ENCODE data around the gene CLPTM1L.
"Not testable (repeated sequence)": the region's sequence is repeated elsewhere in the genome, so short reads cannot be mapped to it uniquely, and the experiment has no call there.

CLPTM1L gene

DNA sequence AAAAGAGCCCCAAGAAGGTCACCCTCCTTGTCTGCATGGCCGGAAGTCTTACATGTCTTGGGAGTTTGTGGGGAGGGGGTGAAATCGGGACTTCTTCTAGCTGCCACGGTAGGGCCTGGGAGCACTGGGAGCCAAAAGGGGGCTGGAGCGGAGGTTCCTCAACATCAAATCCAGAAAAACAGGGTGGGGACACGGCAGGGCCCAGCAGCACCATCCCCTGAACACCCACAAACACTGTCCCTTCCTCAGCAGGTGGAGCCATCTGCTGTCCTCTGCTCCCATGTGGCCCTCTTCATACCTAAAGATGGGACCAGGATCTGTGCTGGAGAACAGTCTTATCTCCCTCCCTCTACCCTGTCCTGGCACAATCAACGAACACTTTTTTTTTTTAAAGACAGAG lies 52.8 kb downstream of the CLPTM1L start:
- no peak for DNase-seq (ENCODE audit: low spot score)

DNA sequence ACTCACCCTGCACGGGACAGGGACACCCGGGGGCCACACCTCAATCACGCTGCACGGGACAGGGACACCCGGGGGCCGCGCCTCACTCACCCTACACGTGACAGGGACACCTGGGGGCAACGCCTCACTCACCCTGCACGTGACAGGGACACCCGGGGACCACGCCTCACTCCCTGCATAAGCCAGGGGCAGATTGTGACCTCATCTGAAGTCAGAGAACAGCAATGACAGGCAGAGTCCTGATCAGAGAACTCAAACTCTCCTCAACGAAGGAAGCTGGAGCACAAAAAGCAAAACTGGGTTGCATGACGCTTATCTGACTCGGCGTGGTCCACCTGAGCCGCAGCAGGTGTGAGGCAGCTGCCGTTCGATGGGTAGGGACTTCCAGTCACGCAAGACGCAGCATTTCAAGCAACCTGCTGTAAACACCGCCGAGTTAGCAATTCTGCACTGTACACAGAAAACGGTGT lies 53.3 kb downstream of the CLPTM1L start:
- DNase-seq (ENCODE audit: low spot score), result no peak

DNA sequence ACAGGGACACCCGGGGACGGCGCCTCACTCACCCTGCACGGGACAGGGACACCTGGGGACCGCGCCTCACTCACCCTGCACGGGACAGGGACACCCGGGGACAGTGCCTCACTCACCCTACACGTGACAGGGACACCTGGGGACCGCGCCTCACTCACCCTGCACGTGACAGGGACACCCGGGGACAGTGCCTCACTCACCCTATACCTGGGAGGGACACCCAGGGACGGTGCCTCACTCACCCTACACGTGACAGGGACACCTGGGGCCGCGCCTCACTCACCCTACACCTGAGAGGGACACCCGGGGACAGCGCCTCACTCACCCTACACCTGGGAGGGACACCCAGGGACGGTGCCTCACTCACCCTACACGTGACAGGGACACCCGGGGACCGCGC lies 53.9 kb downstream of the CLPTM1L start:
- not testable (repeated sequence) for DNase-seq (ENCODE audit: low spot score)

DNA sequence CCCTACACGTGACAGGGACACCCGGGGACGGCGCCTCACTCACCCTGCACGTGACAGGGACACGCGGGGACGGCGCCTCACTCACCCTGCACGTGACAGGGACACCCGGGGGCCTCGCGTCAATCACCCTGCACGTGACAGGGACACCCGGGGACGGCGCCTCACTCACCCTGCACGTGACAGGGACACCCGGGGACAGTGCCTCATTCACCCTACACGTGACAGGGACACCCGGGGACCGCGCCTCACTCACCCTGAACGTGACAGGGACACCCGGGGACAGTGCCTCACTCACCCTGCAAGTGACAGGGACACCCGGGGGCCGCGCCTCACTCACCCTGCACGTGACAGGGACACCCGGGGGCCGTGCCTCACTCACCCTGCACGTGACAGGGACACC lies 55.3 kb downstream of the CLPTM1L start:
- not testable (repeated sequence) for DNase-seq (ENCODE audit: low spot score)

DNA sequence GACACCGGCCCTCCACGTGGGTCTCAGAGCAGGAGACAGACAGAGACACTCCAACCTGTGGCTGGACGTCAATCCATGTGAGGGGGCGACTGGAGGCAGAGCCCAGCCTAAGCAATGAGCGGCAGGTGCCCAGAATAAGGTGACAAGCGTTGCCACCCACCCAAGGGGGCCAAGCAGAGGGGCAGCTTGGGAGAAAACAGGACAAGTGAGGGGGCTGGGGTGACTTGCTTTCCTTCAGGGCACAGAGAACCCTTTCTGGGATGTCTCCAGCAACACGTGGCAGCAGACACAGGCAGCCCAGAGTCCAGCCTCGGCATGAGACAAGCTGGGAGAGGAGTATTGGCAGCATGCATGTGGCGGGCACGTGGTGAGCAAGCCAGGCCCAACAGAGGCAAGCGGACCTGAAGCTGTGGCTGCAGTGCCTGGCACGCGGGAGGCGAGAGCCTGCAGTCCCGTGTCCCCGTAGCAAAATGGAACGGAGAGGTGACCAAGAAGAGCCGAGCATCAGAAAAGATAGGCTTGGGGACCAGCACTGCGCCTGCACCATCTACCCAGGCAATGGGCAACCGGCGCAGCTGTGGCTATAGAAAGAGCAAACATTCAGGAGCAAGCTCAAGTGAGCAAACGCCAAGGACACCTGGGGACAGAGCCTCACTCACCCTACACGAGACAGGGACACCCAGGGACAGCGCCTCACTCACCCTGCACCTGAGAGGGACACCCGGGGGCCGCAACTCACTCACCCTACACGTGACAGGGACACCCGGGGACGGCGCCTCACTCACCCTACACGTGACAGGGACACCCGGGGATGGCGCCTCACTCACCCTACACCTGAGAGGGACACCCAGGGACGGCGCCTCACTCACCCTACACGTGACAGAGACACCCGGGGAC lies 56.2 kb downstream of the CLPTM1L start:
- no peak for DNase-seq (ENCODE audit: low spot score)

DNA sequence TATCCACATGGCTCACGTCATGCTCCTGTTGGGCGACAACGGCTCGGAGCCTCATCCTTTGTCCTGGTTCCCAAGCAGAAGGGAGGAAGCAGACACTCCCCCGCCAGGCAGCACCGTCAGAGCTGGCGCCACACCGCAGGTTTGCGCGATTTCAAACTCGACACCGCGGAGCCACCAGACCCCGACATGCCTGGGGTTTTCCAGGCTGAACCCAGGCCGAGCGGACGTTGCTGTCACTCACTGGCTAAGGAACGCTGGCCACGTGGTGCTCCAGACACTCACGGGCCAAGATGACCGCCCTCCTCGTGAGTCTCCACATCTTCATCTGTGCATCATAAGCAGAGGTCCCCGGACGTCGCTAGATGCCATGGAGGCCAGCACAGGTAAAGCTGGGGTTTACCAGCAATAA lies 59.0 kb downstream of the CLPTM1L start:
- no peak for DNase-seq (ENCODE audit: low spot score)

DNA sequence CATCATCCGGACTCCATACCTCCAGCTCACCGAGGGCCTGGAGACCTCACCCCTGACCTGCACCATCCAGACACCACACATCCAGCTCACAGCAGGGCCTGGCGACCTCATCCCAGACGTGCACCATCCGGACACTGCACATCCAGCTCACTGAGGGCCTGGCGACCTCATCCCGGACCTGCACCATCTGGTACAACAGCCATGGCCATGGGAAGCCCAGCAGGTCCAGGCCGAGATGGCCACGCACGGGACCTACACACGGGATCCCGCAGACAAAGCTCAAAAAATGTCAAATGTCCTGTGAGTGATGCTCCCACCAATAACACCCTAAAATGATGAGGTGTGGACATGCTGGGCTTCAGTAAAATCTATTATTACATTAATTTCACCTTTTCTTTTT lies 59.8 kb downstream of the CLPTM1L start:
- DNase-seq (ENCODE audit: low spot score), result no peak

DNA sequence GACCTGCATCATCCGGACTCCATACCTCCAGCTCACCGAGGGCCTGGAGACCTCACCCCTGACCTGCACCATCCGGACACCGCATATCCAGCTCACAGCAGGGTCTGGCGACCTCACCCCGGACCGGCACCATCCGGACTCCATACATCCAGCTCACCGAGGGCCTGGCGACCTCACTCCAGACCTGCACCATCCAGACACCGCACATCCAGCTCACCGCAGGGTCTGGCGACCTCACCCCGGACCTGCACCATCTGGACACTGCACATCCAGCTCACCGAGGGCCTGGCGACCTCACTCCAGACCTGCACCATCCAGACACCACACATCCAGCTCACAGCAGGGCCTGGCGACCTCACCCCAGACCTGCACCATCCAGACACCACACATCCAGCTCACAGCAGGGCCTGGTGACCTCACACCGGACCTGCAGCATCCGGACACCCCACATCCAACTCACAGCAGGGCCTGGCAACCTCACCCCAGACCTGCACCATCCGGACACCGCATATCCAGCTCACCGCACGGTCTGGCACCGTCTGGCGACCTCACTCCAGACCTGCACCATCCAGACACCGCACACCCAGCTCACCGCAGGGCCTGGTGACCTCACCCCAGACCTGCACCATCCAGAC lies 60.4 kb downstream of the CLPTM1L start:
- DNase-seq (ENCODE audit: low spot score), result not testable (repeated sequence)

DNA sequence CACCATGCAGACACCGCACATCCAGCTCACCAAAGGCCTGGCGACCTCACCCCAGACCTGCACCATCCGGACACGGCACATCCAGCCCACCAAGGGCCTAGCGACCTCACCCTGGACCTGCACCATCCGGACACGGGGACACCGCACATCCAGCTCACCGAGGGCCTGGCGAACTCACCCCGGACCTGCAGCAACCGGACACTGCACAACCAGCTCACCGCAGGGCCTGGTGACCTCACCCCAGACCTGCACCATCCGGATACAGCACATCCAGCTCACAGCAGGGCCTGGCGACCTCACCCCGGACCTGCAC lies 61.2 kb downstream of the CLPTM1L start:
- DNase-seq (ENCODE audit: low spot score), result not testable (repeated sequence)

DNA sequence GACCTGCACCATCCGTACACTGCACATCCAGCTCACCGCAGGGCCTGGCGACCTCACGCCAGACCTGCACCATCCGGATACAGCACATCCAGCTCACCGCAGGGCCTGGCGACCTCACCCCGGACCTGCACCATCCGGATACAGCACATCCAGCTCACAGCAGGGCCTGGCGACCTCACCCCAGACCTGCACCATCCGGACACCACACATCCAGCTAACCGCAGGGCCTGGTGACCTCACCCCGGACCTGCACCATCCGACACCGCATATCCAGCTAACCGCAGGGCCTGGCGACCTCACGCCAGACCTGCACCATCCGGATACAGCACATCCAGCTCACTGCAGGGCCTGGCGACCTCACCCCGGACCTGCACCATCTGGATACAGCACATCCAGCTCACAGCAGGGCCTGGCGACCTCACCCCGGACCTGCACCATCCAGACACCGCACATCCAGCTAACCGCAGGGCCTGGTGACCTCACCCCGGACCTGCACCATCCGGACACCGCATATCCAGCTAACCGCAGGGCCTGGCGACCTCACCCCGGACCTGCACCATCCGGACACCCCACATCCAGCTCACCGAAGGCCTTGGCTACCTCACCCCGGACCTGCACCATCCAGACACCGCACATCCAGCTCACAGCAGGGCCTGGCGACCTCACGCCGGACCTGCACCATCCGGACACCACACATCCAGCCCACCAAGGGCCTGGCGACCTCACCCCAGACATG lies 61.7 kb downstream of the CLPTM1L start:
- not testable (repeated sequence) for DNase-seq (ENCODE audit: low spot score)

DNA sequence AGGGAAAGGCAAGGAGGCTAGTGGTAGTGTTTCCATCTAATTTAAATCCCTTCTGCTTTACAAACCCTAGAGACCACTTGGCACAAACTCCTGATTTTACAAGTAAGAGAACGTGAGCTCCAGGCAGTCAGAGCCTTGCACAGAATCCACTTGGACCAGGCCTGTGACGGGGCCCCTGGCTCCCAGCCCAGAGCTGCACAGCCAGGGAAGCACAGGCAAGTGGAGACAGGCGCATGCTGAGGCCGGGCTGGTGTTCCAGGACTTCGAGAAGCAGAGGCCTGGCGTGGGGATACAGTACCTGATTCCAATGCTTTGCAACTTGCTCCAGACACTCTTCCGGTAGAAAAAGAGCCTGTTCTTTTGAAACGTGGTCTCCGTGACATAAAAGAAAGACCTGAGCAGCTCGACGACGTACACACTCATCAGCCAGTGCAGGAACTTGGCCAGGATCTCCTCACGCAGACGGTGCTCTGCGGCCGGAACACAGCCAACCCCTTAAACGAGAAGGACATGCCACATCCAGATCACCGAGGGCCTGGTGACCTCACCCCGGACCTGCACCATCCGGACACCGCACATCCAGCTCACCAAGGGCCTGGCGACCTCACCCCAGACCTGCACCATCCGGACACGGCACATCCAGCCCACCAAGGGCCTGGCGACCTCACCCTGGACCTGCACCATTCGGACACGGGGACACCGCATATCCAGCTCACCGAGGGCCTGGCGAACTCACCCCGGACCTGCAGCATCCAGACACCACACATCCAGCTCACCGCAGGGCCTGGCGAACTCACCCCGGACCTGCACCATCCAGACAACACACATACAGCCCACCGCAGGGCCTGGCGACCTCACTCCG lies 62.5 kb downstream of the CLPTM1L start:
- DNase-seq (ENCODE audit: low spot score), result no peak

DNA sequence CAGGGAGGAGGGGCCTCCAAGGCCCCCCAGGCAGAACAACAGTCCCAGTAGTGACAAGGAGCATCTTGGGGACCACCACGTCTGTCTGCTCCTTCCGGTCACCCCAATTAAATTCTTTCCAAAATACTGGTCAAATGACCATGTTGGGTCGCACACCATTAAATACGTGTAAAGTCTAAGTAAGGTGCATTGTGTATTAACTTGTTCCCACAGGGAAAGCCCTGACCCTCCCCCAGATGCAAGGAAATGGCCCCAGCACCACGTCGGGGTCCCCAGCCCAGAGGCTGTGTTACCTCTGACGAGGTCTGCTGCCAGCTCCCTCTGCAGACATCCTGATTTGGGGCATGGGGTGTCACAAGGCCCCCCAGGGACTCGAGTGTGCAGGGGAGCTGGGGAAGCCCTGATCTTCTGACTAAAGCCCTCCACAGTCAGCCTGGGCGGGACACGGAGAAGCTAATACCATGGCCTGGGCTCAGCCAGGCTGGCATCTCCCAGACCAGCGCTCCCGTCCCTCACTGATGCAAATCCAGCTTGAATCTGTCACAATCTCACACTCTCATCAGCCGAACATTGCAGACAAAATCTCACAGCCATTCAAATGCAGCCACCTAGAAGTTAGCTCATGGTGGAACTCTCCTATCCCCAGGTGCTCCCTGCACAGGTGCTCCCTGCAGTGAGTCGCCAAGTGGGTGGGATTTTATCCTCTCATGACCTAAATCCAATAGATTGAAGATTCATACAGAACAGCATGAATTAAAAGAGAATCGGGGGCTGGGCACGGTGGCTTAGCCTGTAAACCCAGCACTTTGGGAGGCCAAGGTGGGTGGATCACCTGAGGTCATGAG lies 63.6 kb downstream of the CLPTM1L start:
- DNase-seq (ENCODE audit: low spot score), result no peak

DNA sequence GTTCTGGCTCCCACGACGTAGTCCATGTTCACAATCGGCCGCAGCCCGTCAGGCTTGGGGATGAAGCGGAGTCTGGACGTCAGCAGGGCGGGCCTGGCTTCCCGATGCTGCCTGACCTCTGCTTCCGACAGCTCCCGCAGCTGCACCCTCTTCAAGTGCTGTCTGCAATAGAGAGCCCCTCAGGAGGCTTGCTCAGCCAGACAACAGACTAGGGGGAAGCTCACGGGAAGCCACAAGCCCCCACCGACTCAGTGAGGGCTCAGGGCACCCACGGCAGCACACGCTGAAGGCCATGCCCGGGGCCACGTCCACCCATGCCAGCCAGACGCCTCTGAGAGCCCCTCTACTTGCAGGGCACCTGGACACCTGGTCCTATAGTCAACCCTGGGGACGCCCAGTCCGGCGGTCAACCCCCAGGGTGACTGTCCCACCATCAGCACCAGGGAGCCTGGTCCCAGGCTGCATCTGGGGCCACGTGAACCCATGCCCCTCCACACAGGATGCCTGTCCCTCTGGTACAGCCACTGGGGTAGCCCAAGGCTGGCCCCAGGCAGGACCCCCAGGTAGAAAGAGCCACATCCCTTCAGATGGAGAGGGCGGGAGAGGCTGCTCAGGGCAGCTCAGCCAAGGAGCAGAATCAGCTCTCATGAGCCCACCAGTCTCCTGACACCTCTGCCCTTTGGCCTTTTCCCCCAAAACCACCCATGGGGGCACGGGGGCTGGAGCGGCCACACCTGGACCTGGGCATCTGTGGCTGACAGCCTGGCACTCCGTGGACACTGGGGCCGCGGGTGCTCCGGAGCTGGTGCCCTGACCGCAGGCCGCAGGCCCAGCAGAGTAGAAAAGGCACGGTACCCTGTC lies 64.5 kb downstream of the CLPTM1L start:
- no peak for DNase-seq (ENCODE audit: low spot score)

DNA sequence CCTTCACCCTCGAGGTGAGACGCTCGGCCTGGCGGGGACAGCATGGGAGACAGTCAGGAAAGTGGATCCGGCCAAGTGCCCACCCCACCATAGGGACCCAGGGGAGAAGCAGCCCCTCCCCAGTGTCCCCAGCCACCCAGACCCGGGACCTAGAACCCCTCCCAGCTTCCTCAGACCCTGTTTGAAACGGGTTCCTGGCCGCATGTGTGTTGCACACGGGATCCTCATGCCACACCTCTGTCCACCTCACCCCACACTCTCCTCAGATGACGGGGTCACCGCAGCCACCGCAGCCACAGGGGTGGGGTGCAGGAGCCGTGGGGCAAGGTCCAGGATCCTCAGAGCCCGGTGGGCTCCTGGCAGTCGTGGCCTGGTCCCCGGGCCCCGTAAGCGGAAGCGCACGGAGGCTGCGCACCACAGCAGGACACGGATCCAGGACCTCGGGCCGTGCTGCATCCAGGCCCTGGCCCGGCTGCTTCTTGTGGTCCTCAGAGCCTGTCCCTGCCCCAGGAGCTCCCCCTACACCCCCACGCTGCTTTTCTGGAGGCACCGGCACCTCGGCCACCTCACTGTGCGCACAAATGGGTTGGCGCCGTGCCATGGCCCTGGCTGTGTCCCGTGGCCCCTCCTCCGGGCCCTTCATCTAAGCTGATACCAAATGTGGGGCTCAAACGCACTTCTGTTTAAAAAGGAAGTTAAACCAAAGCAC lies 65.3 kb downstream of the CLPTM1L start:
- DNase-seq (ENCODE audit: low spot score), result no peak

DNA sequence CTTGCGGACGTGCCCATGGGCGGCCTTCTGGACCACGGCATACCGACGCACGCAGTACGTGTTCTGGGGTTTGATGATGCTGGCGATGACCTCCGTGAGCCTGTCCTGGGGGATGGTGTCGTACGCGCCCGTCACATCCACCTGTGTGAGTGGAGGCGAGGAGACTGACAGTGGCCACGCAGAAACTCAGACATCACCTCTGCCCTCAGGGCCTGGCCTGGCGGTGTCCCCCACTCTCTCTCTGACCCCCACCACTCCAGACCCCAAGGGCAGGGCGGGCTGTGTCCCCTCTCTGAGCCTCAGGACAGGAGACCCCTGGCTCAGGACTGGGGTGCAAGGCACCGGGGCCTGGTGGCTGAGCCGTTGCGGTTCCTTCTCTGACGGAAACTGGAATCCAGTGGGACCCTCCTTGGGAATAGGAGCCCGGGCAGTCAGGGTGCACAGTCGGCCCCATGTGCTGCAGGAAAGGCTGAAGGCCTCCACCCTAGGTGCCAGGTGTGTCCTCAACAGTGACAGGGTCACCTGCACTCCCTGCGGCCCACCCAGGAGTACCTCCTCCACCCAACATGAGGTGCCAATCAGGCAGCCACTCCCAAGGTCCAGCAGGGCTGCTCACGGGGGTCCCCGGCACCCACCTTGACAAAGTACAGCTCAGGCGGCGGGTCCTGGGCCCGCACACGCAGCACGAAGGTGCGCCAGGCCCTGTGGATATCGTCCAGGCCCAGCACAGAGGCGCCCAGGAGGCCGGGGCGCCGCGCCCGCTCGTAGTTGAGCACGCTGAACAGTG lies 66.0 kb downstream of the CLPTM1L start:
- no peak for DNase-seq (ENCODE audit: low spot score)

DNA sequence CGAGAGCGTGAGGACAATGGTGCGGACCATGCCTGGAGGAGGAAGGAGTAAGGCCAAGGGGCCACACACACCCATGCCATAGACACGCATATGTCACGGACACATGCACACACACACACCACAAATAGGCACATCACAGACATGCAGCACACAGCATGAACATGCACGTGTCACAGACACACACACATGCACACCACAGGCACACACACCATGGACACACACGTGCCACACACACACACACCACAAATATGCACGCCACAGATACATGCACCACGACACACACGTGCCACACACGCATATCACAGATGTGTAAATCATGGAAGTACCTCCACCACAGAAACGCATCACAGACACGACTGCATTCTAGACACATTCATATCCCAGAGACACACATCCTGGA lies 66.7 kb downstream of the CLPTM1L start:
- no peak for DNase-seq (ENCODE audit: low spot score)

DNA sequence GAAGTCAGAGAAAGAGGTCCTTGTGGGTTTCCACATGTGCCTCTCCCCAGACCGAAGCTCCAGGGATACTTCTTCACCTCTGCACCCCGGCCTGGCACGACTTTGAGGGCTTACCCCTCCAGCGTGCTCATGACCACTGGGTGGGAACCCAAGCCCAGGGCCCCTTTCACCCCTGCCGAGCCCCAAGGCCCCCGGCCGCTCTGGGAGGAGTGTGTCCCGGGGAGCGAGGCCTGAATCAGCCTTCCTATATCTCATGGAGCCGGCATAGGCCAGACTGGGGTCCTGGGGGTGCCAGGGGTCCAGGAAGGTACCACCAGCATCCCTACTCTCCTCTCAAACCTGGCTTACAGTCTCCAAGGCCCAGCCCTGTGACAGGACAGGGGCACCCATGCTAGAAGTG lies 67.1 kb downstream of the CLPTM1L start:
- DNase-seq (ENCODE audit: low spot score), result no peak

DNA sequence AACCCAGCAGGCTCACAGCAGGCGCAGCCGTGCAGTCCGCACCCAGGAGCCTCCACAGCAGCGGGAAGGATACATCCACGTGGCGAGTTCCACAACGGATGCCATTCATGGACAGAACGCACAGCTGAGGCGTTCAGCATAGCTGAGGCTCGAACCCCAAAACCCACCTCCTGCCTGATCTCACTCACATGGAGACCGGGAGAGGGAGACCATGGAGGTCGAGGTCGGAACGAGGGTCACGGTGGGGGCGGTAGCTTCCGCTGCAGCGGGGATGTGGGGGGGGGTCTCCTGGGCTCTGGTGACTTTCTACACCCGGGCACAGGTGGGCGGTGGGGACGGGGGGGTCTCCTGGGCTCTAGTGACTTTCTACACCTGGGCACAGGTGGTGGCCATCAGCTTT lies 67.6 kb downstream of the CLPTM1L start:
- no peak for DNase-seq (ENCODE audit: low spot score)

DNA sequence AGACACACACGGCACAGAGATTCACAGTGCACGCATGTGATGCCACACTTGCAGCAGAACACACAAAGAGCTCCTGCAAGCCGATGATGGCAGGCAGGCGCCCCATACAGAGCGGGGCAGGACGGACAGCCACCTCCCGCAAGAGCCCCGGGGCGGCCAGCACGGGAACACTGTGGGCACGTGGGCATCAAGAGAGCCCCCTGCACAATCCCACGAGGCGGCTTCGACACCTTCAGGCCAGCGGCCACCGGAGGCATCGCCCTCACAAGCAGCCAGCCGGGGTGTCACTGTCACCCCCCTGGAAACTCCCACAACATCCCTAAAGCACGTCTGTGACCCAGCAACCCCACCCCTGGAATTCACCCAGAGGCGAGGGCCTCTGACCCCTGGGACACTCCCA lies 68.0 kb downstream of the CLPTM1L start:
- DNase-seq (ENCODE audit: low spot score), result no peak
